ENCODE results near the gene CREB5.

CREB5 gene

DNA sequence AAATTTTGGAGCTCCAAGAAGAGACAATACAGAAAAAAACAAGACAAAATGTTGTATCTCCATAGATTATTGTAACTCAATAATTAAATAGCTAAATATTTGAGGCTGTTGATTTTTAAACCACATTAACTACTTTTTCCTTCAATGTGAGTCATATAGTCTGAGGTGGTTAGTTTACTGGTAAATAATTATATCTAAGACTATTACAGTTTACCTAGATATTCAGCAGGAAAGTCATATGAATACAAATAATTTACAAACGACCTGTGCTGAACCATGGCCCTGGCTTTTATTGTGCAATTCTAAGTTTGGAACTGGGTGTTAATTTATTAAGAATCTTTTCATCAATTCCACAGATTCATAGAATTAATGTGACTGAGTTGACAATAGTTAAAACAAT is 22.2 kb downstream of the CREB5 start:
- no peak for DNase-seq (ENCODE audit: low spot score)

DNA sequence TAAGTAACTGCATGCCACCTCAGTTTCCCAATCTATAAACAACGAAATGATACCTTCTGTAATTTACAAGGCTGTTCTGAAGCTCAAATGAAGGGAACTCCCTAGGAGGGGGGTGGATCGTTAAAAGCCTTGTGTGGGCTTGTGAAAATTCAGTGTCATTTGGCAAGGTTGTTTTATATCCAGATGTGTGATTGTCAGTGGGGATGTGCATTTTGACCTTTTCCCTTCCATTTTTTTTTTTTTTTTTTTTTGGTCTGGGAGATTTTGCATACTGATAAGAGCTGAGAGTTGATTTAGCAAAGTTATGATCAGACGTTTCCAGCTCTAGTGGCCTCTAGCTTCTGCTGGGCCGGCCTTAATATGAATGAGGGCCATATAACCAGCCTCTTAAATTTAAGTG is 22.8 kb downstream of the CREB5 start:
- DNase-seq (ENCODE audit: low spot score) = no peak

DNA sequence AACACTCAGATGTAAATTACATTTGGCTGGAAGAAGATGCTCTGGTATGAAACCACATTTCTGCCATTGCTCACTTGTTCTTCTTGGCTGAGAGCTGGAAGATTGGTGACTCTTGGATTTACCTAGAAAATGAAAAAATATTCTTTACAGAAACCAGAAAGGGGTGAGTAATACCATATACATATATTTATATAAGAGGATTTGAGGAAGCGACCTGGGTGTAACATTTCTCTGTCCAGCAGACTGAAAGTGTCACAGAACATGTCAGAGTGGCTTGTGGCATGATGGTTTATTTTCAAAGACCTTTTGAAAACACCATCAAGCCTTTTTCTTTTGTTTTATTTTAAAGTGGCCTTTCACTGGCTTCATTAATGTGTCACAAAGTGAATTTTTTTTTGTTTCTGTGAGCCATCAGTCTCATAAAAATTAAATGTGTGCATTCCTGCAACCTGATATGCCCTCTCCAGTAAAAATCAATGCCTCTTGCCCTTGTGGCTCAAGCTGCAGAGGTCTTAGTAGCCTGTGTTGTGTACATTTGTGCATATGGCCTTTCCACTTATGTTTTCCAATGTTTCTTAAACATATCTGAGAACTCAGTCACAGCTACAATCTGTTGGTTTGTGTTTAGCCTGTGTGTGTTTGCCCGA is 23.5 kb downstream of the CREB5 start:
- DNase-seq (ENCODE audit: low spot score) = no peak

DNA sequence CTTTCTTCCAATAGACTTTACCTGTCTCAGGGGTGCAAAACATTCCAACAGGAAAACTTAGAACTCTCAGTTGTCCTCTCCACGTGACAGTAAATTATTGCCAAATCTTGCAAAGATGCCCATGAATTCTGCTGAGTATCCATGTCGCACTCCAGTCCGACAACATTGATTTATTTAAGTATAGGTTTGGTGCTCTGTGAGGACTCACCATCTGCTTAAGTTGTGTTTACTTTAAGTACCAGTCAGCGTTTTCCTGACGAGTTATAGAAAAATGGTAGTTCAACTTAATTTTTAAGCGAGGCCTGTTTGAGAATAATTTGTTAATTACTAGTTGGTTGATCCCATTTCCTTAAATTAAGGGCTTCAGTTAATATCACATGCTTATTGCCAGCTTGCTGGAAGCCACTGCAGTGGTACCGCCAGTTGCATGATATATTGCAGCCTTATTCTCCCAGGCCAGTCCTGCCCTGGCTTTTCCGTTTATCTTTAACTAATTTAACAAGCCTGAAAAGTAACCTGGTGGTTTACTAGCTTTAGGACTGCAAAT is 27.8 kb downstream of the CREB5 start:
- no peak for DNase-seq (ENCODE audit: low spot score)

DNA sequence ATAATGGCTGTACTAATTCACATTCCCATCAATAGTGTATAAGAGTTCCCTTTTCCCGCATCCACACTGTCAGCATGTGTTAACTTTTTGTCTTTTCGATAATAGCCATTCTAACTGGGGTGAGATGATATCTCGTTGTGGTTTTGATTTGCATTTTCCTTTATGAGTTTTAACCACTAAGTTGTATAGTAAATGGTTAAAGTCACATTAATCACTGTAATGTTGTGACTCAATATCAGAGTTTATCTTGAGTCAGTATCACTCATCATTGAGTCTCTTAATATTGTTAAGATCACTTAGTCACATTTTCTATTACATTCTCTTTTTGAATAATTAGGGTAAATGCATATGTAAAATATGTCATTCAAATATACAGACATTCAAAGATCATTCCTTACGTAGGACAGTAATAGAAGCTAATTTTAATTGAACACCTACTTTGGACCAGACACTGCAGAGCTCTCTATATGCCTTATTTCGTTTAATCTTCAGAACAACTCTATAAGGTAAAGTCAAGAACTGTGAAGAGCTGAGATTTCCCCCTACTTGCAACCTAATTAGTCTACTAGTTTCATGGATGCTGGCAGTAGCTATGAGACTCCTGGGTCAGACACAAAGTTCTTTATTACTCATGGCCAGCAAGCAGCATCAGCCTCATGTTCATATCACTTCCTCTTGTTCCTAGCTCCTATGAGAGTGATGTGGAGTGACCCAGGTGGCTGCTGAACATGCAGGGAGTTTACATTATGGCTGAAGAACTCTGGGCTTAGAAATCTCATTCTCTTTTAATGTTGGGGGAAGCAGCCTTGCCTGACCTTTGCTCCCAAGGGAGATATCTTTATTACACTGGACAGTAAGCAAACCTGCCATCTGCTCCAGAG is 30.5 kb downstream of the CREB5 start:
- no peak for DNase-seq (ENCODE audit: low spot score)

DNA sequence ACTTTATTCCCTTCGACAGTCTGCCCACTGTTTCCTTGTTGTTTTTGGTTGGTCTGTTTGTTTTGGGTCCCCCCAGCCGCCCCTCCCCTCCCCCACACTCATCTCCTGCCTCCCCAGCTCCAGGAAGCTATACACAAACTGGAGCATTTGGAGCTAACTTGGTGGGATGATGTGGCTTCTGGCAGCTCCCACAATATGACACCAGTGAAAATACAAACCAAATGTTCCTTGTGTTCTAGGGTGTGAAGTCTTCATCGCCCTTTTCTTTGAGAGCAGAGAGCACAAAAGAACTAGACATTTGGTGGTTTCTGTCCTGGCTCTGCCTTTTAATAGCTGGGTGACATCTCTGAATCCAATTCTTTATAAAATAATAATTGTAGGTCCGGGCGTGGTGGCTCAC is 33.8 kb downstream of the CREB5 start:
- DNase-seq (ENCODE audit: low spot score) = no peak

DNA sequence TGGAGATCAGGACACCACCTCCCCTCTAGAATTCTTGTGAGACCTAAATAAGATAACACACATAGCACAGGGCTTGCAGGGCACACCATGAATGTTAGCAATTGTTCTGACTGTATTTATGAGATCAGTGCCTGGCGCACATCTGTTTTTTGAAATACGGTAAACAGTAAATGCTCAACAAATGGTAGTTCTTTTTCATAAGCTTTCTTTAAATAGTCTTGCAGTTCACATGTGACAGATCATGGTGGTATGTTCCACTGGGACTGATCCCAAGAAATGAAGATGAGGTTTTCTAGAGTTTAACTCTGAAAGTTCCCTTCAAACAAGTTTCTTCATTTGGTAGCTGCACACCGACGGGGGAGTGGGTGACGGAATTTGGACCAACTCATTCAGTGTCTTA is 34.8 kb downstream of the CREB5 start:
- DNase-seq (ENCODE audit: low spot score) = no peak

DNA sequence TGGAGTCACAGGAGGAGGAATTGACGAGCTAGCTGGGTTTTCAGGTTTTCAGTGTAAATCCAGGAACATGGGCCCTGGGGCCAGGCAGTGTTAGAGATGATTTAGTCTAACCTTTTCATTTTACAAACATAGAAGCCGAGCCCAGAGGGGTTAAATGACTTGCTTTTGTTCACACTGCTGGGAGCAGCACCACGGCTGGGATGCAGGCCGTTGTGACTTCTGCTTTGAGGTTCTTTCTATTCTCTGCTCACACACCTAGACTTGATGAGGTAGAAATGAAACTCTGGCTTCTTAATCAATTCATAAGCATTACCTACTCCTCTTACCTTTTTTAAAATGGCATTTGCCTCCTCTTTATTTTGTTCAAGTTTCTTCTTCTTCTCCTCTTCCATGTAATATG is 36.4 kb downstream of the CREB5 start:
- no peak for DNase-seq (ENCODE audit: low spot score)

DNA sequence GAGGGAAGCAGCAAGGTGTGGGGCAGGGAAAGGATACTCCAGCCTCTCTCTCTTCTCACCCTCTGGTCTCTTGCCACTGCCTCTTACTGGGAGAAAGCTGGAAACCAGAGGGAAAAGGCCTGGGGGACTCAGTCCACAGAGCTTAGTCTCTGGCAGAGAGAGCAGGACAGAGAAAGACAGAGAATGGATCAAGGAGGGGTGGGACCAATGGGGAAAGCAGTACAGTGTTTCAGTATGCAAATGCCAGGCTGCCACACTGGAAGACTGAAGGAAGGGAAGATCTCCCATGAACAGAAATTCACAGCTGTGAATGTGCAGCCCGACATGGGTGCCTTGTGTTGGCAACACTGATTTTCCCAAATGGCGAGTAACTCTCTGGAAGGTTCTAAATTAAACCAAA is 40.4 kb downstream of the CREB5 start:
- no peak for DNase-seq (ENCODE audit: low spot score)

DNA sequence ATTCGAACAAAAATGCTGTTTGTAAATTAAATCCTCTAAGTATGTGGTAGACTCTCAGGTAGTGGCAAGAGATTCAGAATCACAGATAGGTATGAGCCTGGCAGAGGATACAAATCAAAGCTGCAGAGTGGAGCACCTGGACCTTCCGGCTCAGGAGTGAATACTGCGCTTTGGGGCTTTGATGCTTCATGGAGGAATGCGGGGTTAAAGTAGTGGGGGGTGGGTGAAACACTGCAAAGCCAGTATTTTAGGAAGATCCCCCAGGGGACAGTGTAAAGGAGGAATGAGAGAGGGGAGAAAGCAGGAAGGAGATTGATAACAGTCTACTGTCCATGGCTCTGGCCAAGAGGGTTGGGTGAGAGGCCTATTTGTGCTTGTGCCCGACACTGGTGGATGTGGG is 43.2 kb downstream of the CREB5 start:
- no peak for DNase-seq (ENCODE audit: low spot score)

DNA sequence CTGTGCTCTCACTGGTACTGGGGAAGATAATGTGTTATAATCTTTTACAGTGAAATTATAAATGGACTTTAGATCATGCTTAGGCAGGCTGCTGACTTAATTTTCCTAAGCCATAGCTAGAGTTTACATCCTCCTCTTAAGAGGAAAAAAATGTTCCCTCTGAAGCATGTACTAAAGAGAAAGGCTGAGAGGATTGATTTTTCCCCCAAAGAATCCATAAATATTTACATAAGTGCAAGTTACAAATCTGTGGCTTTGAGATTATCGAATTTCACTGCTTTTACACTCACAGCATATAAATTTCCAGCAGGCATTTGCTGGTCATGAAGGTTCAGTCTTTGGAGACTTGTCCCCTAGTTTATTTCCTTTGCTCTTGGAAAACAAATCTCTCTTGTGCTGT is 43.7 kb downstream of the CREB5 start:
- DNase-seq (ENCODE audit: low spot score) = no peak

DNA sequence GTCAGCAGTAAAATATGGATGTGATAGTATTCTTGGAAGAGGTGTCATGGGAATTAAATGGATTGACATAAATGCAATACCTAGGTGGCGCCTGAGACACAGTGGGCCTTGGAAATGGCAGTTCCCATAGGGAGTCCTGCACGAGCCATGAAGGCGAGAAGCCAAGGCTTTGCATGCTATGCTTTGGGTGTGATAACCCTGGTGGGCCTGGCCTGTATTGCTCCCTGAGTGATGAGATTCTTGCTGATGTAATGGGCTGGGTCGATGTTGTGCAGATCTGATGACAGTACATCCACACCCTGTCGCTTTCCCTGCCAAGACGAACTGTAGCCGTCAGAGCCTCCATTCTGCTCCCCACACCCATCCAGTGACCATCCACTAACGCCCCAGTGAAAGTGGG is 46.4 kb downstream of the CREB5 start:
- DNase-seq (ENCODE audit: low spot score) = no peak

DNA sequence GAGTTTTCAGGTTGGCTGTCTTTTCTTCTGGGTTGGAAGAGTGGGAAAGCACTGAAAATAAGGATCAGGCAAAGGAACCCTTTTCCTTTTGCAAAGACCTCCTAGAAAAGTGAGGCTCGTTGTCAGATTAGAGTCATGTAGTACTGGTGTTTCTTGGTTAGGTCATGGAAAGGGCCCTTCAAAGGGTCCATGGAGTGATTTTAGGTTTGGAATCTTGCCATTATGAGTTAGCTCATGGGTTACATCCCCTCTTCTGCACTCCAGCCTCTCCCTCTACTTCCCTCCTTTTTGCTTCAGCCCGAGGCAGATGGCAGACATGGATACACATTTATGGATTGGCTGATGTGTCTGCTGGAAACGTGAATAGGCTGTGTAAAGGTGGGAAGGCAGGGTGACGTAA is 47.0 kb downstream of the CREB5 start:
- no peak for DNase-seq (ENCODE audit: low spot score)

DNA sequence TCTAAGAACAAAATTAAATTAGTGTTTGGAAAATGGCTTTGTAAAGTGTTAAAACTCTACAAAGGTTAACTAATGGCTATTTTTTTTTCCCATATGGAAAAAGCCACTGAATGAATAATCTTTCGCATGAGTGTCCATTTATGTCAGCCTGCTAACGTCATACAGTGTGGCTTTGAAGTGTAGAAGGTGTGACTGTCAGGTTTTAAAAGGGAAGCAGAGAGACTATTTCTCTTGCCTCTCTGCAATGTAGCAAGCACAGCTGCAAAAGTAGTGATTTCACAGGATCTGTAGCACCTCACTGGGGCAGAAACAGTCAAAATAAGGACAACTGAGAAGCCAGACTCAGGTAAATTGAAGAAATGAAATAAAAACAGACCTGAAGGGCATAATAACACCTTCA is 53.4 kb downstream of the CREB5 start:
- DNase-seq (ENCODE audit: low spot score) = no peak

DNA sequence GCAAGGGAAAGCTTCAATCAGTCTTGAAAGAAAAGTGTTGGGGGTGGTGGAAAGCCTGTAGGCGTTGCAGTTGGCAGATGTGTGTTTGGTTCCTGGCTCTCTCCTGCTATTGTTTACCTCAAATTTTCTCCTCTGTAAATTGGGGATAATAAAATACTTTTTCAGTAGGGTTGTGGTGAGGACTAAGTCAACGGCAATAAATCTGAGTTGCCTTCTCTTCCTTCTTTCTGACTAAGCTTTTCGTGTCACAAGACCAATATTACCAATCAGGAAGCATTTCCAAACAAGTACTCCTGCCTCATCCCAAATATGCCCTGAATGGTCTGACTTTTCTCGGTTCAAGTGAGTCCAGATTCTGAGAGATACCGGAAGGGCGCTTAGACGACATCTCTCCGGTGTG is 54.0 kb downstream of the CREB5 start:
- no peak for DNase-seq (ENCODE audit: low spot score)

DNA sequence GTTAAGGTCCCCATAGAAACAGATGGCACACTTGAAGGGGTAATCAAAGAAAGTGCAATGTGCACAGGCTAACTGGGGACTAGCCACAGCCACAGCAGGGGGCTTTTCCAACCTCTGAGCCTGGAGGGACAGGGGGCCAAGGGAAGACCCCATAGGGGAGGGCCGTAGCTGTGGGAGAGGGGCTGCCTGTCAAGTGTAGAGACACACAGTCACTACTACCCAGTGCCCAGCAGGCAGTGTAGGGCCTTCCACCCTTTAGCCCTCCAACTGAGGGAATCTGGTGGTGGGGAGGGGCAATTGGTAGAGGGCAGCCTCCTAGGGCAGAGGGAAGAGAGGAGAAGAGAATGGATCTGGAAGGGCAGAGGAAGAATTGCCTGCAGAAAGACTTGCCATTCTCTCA is 54.6 kb downstream of the CREB5 start:
- no peak for DNase-seq (ENCODE audit: low spot score)

DNA sequence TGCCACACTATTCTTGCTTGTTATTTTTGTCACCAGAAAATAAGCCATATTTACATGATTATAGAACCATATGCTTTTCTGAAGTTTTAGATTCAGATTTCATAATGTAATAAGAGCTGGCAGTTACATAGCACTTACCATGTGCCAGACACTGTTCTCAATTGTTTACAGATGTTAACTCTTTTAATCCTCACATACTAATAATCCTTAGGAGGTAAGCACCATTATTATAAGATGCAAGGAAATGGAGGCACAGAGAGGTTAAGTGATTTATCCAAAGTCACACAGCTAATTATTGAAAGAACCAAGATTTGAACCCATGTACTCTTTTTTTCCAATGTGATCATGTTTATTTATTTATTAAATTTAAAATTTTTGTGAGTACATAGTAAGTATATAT is 57.2 kb downstream of the CREB5 start:
- no peak for DNase-seq (ENCODE audit: low spot score)

DNA sequence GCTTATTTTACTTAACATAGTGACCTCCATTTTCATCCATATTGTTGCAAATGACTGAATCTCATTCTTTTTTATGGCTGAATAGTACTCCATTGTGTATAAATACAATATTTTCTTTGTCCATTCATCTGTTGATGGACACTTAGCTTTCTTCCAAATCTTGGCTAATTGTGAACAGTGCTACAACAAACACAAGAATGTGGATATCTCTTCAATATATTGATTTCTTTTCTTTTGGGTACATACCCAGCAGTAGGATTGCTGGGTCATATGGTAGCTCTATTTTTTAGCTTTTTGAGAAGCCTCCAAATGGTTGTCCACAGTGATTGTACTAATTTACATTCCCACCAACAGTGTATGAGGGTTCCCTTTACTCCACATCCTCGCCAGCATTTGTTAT is 58.0 kb downstream of the CREB5 start:
- no peak for DNase-seq (ENCODE audit: low spot score)

DNA sequence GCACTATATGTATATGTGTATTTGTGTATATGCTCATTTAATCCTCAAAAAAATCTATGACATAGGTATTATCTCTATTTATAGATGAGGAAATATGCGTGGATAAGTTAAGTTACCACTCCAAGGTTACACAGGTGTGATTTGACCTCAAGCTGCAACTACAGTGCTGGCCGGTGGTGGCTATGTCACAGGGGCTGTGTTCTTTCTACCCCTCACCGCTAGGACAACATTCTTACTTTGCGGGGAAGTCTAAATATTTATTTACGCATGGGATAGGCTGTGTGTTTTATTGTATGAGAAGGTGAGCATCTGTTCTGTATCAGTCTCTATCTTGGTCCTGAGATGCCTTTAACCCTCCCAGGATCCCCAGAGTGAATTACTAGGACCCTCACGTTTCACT is 60.0 kb downstream of the CREB5 start:
- DNase-seq (ENCODE audit: low spot score) = no peak

DNA sequence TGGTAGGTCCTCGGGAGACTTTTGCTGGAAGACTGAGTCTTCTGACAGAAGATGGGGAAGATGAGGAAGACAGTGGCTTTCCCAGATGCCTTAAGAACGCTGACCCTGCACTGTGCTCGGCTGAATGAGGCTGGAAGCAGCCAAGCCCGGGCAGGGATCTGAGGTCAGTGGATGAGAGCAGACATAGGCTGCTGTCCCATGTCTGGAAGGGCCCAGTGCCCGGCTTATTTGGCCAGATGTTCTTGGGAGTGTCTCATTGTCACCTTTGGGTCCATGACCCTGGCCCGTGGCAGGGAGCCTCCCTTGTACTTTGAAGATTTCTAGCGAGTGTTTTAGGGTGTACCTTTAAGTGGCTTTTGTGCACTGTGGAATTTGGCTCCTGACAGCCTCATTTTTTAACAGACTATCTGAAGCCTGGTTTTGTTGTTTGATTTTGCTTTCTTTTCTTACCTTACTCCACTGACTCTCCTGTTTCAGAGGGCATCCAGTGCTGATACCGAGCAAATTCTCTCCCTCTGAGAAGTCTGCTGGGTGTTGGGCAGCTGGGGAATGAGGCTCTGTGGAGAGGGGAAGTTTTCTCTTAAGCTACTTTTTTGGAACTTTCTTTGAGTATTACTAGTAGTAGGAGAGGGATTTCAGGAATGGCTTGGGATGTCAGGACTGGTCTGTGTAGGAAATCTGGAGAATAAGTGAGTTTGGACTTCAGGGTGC is 61.4 kb downstream of the CREB5 start:
- DNase-seq (ENCODE audit: low spot score) = no peak

DNA sequence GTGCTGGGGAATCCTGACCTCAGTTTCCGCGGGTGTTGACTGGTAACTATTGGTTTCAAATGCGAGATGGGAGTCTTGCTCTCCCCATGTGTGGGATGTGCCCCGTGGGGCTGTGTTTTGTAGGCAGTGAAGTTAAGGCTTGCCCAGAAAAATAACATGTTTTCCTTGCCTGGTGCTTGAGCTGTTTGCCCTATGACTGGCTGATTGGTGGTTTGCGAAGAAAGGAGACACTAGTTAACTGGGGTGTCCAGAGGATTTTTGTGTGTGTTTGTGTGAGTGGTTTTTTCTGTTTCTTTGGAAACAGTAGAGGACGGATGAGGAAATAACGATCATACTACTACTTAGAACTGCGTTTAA is 61.9 kb downstream of the CREB5 start:
- DNase-seq (ENCODE audit: low spot score) = no peak

DNA sequence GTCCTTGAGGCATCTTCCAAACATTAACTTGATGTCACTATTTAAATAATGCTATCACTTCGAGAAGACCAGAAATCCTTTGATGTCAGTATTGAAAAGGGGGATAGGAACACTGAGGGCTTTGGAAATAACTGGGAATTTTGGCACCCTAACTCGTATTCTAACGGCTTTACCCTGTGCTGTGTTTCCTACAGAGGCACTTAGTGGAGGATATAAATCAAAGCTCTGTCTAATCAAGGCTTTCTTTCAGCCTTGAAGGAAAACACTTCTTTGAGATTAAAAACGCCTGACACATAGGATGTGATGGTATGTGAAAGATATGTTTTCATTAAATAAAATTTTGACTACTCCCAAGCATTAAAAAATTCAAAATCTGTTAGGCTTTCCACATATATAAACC is 62.3 kb downstream of the CREB5 start:
- DNase-seq (ENCODE audit: low spot score) = no peak

DNA sequence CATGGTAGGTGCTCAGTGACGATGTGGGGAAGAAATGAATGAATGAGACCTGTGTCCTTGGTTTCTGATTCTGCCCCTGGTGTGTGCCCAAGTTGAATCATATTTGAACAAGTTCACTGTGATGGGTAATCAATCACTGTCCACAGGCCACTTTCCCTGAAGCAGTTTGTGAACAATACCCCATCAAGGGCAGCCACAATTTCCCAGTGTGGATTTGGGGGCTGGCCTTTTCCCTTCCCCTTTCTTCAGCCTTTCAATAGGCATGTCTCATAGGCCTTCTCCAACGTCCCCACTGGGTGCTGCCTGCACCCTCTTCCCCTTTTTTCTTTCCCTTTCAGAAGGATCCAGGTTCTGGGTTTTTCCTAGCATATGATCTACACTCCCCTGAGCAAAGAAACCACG is 64.7 kb downstream of the CREB5 start:
- no peak for DNase-seq (ENCODE audit: low spot score)

All from CD4-positive, alpha-beta T cell treated with Interleukin-6 at 100 ng/mL for 8 hours (primary cell).